SIG-M5 (cell line): ENCODE results near the gene NEIL3.

ENCODE experiments used
- DNase-seq: peaks from one replicate; lab custom pipeline; 2025; lab: John Stamatoyannopoulos, UW

NEIL3 gene

DNA sequence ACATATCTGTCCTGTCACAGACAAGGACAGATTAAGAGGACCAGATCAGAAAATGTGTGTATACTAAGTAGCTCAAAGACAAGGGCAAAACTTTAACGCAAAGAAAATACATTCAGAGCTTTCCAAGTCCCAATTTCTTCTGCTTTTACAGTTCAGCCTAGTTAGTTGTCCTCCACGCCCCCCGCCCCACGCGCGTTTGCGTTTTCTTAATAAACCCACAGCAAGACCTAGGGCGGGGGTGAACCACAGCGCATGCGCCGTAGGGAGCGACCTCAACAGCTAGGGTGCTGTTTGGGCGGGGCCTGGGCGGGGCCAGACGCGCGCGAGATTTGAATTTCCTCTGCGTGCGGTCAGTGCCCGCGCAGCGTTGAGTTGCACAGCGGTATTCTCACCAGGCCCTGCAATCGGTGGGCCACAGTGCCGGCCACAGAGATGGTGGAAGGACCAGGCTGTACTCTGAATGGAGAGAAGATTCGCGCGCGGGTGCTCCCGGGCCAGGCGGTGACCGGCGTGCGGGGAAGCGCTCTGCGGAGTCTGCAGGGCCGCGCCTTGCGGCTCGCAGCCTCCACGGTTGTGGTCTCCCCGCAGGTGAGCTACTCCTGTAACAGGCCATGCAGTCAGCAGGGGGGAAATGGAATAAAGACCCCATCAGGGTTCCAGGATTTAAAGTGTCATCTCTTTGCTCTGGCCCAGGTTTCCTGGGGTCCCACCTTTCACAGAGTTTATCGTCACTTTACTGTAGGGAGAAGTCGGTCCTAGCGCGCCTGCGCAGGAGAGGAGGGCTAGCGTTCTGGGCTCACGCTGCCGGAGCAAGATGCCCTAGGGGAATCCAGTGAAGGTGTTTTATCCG lies at the start of gene NEIL3:
Gene NEIL3 (plus strand): TSS at position 353 of the 850 bp plus-strand sequence. CDS start 80 bp downstream, at position 433.
- DNase-seq: peak; percentile 50

- DNase-seq: no peak
These were observed 45.9 kb upstream of the NEIL3 start for GRCh38 chr4:177263818-177264217.

DNA sequence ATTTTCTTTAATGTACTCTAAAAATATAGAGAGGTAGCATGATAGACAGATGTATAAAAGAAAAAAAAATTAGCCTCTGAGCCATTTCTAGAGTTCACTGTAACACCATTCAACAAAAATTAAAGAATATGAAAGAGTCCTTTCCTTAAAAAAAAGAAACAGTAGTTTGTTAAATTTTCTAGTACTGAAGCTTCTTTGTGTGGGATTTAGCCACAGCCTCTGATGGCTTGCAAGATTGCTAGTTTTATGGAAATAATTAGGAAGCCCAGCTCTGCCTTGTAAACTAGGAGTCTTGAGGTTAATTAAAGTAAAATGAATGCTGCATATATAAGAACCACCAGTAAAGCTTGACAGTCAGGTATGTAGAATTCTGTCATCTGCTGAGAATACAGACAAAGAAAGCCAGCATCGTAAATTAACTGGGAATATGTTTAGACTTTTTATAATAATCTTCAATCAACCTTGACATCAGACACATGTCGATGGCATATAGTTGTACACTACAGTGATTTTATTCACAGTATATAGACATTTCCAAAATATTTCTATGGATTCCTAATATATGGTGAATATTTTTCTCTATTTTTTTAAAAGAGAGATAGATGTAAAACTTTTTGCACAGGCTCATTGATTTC lies 44.8 kb upstream of the NEIL3 start:
- DNase-seq: no peak

- no peak for DNase-seq
These were observed 43.9 kb upstream of the NEIL3 start for GRCh38 chr4:177265729-177266128.

- DNase-seq: no peak
These were observed 43.2 kb upstream of the NEIL3 start for GRCh38 chr4:177266506-177266905.

GRCh38 chr4:177267911-177268310 lies 41.8 kb upstream of the NEIL3 start:
- no peak for DNase-seq

- DNase-seq: no peak
These were observed 38.6 kb upstream of the NEIL3 start for GRCh38 chr4:177271091-177271490.

GRCh38 chr4:177271915-177272766 lies 37.5 kb upstream of the NEIL3 start:
- no peak for DNase-seq

GRCh38 chr4:177275999-177276398 lies 33.7 kb upstream of the NEIL3 start:
- DNase-seq: no peak

- no peak for DNase-seq
These were observed 28.2 kb upstream of the NEIL3 start for GRCh38 chr4:177281351-177281909.

DNA sequence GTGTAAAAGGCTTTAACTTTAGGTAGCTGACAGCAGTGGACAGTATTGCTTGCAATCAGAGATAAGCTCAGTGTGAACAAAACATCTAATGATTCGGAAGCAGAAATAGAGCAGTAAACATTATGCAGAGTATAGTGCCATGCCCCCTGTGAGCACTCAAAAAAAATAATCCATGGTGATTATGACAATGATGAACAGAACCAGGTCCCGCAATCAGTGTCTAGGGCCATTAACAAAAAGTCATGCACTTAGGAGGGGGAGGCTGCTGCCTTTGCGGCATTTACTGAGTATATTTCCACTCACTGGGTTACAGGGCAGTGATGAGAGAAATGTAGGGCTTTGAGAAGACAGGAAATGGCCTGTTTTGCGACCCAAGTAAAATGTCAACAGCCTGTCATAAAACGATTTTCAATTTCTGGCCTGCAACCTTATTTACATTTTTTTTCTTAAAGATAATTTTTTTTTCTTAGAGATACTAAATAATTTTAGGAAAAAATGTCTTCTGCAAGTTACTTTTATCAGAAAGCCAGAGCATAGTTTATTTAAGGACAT lies 27.3 kb upstream of the NEIL3 start:
- DNase-seq: no peak

DNA sequence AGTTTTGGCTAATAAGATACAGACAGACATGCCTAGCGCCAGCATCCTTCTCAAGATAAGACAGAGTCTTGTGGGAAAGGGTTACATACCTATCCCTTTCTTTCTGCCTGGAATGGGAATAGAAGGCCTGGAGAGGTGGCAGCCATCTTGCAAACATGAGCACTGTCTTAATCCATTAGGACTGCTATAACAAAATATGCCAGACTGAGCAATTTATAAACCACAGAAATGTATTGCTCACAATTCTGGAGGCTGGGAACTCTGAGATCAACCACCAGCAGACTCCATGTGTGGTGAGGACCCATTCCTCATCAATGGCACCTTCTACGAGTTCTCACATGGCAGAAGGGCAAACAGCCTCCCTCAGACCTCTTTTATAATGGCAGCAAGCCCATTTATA lies 26.5 kb upstream of the NEIL3 start:
- no peak for DNase-seq

DNA sequence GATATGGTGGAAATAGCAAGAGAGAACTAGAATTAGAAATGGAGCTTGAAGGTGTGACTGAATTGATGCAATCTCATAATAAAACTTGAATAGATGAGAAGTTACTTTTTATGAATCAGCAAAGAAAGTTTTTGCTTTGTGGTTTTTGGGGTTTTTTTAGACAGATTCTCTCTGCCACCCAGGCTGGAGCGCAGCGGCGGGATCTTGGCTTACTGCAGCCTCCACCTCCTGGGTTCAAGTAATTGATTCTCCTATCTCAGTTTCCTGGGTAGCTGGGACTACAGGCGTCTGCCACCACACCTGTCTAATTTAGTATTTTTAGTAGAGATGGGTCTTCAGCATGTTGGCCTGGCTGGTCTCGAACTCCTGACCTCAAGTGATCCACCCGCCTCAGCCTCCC lies 23.7 kb upstream of the NEIL3 start:
- DNase-seq: peak; percentile 4

- DNase-seq: no peak
These were observed 22.4 kb upstream of the NEIL3 start for GRCh38 chr4:177287255-177287654.

DNA sequence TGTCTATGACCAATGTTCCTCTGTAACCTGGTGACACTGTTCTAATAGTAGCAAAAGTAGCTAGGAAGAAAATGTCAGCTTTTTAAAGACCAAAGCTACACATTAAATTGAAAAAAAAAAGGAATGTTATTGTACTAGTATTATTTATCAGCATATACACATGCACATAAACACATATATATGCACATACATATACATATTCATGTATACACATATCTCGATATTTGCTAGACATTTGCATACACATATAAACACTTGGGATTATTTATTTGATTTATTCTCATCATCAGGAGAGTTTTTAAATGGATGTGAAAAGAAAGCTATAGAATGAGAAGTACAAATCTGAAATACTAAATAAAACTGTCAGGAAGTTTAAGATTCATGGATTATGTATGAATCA lies 21.3 kb upstream of the NEIL3 start:
- no peak for DNase-seq

- DNase-seq: no peak
These were observed 18.9 kb upstream of the NEIL3 start for GRCh38 chr4:177290780-177291179.

DNA sequence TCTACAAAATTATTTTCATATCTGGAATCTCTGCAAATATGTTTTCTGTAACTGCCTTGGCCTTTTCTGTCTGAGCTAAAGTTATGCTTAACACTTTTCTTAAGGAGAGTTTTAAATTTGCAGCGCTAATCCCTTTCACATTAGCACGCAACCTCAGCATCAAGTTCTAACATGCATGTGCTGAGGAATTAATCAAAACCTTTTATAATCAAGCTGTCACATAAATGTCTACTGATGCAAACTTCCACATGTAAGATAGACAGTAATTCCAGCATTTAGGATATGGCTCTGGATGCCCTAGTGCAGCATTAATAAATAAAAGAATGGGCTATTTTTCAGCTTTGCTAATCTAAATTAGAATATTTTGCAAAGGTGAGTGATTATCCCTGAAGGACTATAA lies 17.5 kb upstream of the NEIL3 start:
- no peak for DNase-seq

- no peak for DNase-seq
These were observed 16.3 kb upstream of the NEIL3 start for GRCh38 chr4:177293208-177294033.

DNA sequence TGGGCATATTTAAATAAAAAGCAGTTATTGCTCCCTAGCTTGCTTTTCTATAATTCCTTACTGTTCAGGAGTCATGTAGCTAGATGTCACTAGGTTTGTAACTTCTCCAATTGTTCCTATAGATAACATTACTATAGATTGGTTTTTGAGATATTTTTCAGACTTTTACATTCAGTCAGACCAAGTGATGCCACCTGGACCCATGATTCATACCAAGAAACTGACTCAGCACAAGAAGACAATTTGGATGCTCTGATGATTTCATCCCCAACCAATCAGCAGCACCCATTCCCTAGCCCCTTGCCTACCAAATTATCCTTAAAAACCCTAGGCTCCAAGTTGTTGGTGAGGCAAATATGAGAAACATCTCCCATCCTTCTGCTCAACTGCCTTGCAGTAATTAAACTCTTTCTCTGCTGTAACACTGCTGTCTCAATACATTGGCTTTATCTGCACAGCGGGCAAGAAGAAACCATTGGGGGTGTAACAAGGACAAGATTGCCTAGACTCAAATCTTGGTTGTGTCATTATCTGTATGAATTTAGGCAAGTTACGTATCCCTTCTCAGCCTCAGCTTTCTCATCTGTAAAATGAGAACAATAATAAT lies 11.8 kb upstream of the NEIL3 start:
- no peak for DNase-seq

DNA sequence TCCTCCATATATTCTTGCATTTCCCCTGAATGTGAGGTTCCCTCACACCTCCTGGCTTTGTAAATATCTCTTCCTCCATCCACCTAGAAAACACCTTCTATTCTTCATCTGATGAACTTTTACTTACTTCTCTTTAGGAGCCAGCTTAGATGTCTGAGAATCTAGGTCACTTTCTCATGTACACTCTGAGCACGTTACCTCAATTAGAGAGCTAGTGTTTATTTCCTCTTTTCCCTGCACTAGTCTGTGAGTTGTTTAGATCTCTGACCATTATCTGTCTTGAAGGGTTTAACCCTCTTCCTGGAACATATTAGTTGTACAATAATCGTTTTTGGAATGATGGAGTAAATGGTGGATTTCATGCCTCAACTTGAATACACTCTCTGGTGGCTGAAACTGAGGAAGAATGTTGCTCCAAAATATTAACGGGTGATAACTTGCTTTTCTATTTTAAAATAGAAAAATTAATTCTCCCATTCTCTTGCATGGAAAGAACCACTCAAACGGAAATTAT lies 8.5 kb upstream of the NEIL3 start:
- DNase-seq: no peak
